Activated T-cell treated with anti-CD3 and anti-CD28 coated beads for 24 hours (primary cell): ENCODE results near the gene XRN2.
"Not testable (repeated sequence)": the region's sequence is repeated elsewhere in the genome, so short reads cannot be mapped to it uniquely, and the experiment has no call there.

Experiments used
- DNase-seq: peaks from one replicate; pipeline ENCODE4 v3.0.0-alpha.2; 2020; ENCODE audit warnings: low read depth

Gene XRN2

GRCh38 chr20:21344206-21344900, 41.2 kb downstream of the XRN2 start:
- DNase-seq: no peak

GRCh38 chr20:21344961-21345360, 41.8 kb downstream of the XRN2 start:
- no peak for DNase-seq

DNA sequence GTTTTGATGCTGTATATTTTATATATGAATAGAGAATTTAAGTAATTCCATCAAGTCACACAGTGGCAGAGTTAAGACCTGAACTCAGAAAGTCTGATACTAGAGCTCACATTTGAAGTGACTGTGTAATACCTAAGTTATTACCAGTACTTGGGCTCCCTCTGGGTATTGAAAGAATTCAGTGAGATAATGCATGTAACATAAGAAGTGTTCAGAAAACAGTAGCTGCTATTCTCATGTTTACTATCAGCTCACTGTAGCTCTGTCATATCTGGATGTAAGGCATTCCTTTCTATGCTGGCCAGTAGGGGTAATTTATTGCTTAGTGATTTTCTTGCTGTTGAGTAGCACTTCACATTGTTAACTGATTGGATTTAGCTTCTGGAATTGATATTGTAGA, 49.6 kb downstream of the XRN2 start:
- DNase-seq: no peak

GRCh38 chr20:21353236-21353635, 50.1 kb downstream of the XRN2 start:
- no peak for DNase-seq

GRCh38 chr20:21355981-21356380, 52.9 kb downstream of the XRN2 start:
- no peak for DNase-seq

DNA sequence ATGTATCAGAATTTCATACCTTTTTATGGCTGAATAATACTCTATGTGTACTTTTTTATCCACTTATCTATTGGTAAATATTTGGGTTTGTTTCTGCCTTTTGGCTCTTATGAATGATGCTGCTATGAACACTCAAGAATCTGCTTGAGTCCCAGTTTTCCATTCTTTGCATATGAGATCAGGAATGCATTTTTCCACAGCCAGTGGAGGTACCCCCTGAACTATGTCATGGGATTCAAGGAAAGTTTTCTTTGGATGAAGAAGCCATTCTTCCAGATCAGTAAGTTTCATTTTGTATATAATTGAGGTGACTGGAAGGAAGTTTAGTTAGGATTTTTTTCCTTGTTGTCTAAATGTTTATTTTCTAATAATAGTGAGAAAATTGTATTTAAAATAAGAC, 53.3 kb downstream of the XRN2 start:
- DNase-seq: no peak

- DNase-seq: no peak
These were observed 54.7 kb downstream of the XRN2 start for GRCh38 chr20:21357844-21358243.

DNA sequence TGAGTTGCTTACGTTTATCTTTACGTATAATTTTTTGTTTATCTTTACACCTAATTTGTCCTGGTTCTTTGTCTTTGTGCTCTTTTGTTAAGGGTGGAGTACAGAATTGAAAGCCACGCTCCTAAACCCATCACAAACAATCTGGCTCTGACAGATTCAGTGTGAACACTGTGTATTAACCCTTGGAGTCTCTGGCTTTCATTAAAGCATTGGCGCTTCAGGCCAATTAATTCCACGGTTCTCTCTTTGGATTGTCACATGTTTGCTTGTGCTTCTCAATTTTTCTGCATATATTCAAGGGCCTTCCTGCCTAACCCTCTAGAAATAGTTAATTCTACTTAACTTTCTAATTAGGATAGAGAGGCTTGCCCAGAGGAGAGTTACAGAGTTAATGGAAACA, 55.6 kb downstream of the XRN2 start:
- DNase-seq: no peak

DNA sequence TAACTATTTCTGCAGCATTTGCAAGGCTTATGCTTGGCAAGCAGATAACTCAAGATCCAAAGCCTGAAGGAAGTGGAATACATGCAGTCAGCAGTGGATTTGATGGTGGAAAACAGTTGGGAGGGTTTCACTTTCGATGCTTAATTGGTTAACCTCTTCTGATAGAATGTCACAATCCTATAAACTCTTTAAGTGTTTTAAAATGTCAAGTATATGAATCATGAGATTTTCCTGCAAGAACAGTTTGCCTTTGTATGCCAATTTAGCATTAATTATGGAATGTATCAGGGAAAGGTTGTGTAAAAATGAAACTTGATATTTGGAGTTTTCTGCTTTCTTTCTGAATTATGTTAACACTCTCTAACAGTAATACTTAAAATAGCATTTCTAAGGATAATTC, 57.6 kb downstream of the XRN2 start:
- DNase-seq: no peak

- no peak for DNase-seq
These were observed 58.1 kb downstream of the XRN2 start for GRCh38 chr20:21361266-21361665.

DNA sequence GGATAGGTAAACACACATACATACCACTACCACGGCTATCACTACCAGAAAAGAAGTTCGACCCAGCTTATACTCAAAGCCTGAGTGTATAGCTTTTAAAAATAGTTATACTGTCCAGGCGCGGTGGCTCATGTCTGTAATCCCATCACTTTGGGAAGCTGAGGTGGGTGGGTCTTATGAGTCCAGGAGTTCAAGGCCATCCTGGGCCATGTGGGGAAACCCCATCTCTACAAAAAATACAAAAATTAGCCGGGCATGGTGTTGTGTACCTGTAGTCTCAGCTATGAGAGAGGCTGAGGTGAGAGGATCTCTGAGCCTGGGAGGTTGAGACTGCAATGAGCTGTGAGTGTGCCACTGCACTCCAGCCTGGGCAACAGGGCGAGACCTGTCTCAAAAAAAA, 61.3 kb downstream of the XRN2 start:
- DNase-seq: no peak

DNA sequence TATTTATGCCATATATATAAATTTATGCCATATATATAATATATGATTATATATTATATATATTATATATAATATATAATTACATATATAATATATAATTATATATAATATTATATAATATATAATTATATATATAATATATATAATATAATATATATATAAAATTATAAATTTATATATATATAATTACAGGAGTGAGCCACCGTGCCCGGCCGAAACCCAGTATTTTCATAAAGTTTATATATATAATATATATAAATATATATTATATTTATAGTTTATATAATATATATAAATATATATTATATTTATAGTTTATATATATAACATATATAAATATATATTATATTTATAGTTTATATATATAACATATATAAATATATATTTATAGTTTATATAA, 62.6 kb downstream of the XRN2 start:
- no peak for DNase-seq

GRCh38 chr20:21366273-21366672, 63.1 kb downstream of the XRN2 start:
- DNase-seq: not testable (repeated sequence)

GRCh38 chr20:21368791-21369190, 65.7 kb downstream of the XRN2 start:
- no peak for DNase-seq

GRCh38 chr20:21371193-21371592, 68.1 kb downstream of the XRN2 start:
- DNase-seq: no peak

DNA sequence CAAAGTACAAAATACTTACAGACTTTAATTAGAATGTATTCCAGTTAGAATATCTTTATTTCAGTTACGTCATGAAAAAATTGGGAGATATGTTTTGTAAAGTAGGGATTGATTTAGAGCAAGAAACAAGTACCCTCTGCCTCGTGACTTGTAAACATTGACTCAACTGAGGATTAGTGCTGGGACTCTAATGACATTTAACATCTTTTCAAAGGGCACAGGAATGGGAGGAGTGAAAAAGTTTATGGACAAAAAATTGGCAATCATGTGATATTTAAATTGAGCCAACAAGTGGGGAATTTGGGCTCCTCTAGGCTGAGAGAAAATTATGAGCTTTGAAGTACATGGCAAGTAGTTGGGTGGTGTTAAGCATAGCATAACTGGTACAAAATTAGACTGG, 68.9 kb downstream of the XRN2 start:
- no peak for DNase-seq

GRCh38 chr20:21373436-21373835, 70.3 kb downstream of the XRN2 start:
- no peak for DNase-seq

- DNase-seq: no peak
These were observed 73.5 kb downstream of the XRN2 start for GRCh38 chr20:21376626-21377025.

DNA sequence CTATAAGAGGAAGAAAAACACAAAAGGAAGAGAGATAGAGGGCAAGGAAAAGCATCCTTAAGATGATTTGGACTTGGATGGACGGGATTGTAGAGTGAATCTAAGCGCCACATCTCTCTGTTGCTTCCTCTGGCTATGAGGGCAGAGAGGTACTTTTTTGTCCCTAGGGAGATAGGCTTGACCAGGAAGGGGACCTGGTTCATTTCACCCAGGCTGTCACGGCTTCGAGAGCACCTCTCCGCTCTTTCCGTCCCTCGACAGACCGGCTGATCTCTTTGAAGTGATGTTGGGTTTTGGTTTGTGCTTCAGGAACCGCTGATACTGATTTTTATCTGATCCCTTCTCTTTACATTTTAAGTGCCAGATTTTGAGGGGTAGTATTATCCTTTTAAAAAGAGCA, 74.6 kb downstream of the XRN2 start:
- no peak for DNase-seq

GRCh38 chr20:21378259-21378658, 75.1 kb downstream of the XRN2 start:
- no peak for DNase-seq

DNA sequence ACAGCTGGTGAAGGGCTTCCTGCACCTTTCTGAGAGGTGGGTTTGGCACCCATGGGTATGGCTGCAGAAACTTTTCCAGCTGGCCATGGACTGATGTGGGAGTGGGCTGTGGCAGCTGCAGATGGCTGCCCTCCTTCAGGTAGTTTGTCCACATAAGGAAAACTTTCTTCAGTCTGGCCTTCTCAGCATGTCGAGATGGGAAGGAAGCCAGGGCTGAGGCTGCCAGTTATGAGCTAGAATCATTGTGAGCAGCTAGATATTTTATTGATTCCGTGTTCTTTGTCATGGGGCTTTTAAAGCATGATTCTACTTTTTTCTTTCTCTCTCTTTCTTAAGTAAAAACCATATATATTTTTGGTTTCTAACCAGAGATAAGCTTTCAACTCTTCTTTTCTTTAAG, 77.6 kb downstream of the XRN2 start:
- no peak for DNase-seq

- no peak for DNase-seq
These were observed 78.5 kb downstream of the XRN2 start for GRCh38 chr20:21381619-21382018.

- DNase-seq: no peak
These were observed 81.3 kb downstream of the XRN2 start for GRCh38 chr20:21384308-21384892.

GRCh38 chr20:21386111-21386510, 83.0 kb downstream of the XRN2 start:
- no peak for DNase-seq
